NT2/D1 (cell line): ENCODE data around the gene MGAT2.

Source experiments
- DNase-seq: peaks from one replicate; pipeline ENCODE4 v3.0.0-alpha.2; 2011; ENCODE audit warnings: low read depth, low spot score
- H3K27me3 ChIP-seq: 2 replicates; pipeline ENCODE4 v1.6.0; 2011; ENCODE audit warnings: mild to moderate bottlenecking; ENCODE audit not compliant: insufficient read length, insufficient read depth
- H3K36me3 ChIP-seq: 2 replicates; pipeline ENCODE4 v1.6.1; 2011; ENCODE audit warnings: mild to moderate bottlenecking, low read length, mixed read lengths; ENCODE audit not compliant: insufficient read depth, insufficient read length
- H3K4me1 ChIP-seq: 2 replicates; pipeline ENCODE4 v1.5.1; 2011; ENCODE audit not compliant: insufficient read depth, insufficient read length
- H3K4me3 ChIP-seq: 2 replicates; pipeline ENCODE4 v1.5.1; 2011; ENCODE audit warnings: low read depth; ENCODE audit not compliant: insufficient read length
- H3K9ac ChIP-seq: 2 replicates; pipeline ENCODE4 v1.6.0; 2011; ENCODE audit warnings: low read depth; ENCODE audit not compliant: insufficient read length
- H3K9me3 ChIP-seq: 2 replicates; pipeline ENCODE4 v1.5.1; 2011; ENCODE audit warnings: mild to moderate bottlenecking, low read length; ENCODE audit not compliant: insufficient read depth
- SUZ12 ChIP-seq: IDR thresholded peaks from 2 replicates; pipeline ENCODE4 v1.6.1; 2011; ENCODE audit not compliant: insufficient read length, insufficient read depth; ENCODE audit errors: extremely low read depth
- YY1 ChIP-seq: IDR thresholded peaks from 2 replicates; pipeline ENCODE4 v1.6.1; 2011; ENCODE audit not compliant: insufficient read length, insufficient read depth
- ZNF274 ChIP-seq: IDR thresholded peaks from 2 replicates; pipeline ENCODE4 v1.6.1; 2011; ENCODE audit warnings: mild to moderate bottlenecking, low read depth, low read length

The MGAT2 gene

GRCh38 chr14:49594347-49595091, 26.1 kb upstream of the MGAT2 start:
- TF ChIP-seq SUZ12 (no peak), ZNF274 (no peak), YY1 (no peak)
- no peaks in the 10 kb centered on the region for H3K4me1 ChIP-seq
- H3K36me3 ChIP-seq: no peaks in the 10 kb centered on the region
- H3K4me3 ChIP-seq: no peak overlapping the region
- DNase-seq: no peak
- no peak overlapping the region for H3K9ac ChIP-seq
- H3K9me3 ChIP-seq: no peaks in the 10 kb centered on the region
- H3K27me3 ChIP-seq: no peaks in the 10 kb centered on the region

- peak overlapping the region; percentile 89 for H3K9ac ChIP-seq
- H3K9me3 ChIP-seq: no peaks in the 10 kb centered on the region
- H3K4me3 ChIP-seq: peak overlapping the region; percentile 92
- no peaks in the 10 kb centered on the region for H3K27me3 ChIP-seq
- no peaks in the 10 kb centered on the region for H3K4me1 ChIP-seq
- TF ChIP-seq YY1 (no peak), SUZ12 (no peak), ZNF274 (no peak)
- DNase-seq: no peak
- peaks cover 17% of the 10 kb centered on the region for H3K36me3 ChIP-seq
Measured at GRCh38 chr14:49598189-49598484, 22.5 kb upstream of the MGAT2 start.

- DNase-seq: peak; percentile 50
- H3K9me3 ChIP-seq: no peaks in the 10 kb centered on the region
- TF ChIP-seq YY1: peak; percentile 67
- no peak for TF ChIP-seq ZNF274
- no peaks in the 10 kb centered on the region for H3K4me1 ChIP-seq
- peak within 1 kb of the TSS; percentile 89 for H3K9ac ChIP-seq
- H3K27me3 ChIP-seq: no peaks in the 10 kb centered on the region
- H3K4me3 ChIP-seq: peak within 1 kb of the TSS; percentile 92
- H3K36me3 ChIP-seq: peaks cover 19% of the 10 kb centered on the region
Measured at GRCh38 chr14:49598485-49599300, 21.9 kb upstream of the MGAT2 start, which contains the start of gene LRR1. TSS of gene LRR1 (plus strand) at chr14:49598940. CDS start at chr14:49599021, 81 bp downstream.

- TF ChIP-seq YY1: no peak
- no peak for TF ChIP-seq ZNF274
- no peak for TF ChIP-seq SUZ12
- Histone ChIP-seq H3K4me3 (no peak overlapping the region), H3K27me3 (no peaks in the 10 kb centered on the region), H3K9me3 (no peaks in the 10 kb centered on the region), H3K9ac (no peak overlapping the region), H3K4me1 (no peaks in the 10 kb centered on the region), H3K36me3 (peaks cover 44% of the 10 kb centered on the region)
- DNase-seq: no peak
Measured at GRCh38 chr14:49607583-49607982, 13.0 kb upstream of the MGAT2 start.

GRCh38 chr14:49612251-49612650, 8.3 kb upstream of the MGAT2 start:
- Histone ChIP-seq H3K4me1 (no peaks in the 10 kb centered on the region), H3K9me3 (no peaks in the 10 kb centered on the region), H3K9ac (no peak overlapping the region), H3K4me3 (no peak overlapping the region), H3K36me3 (peaks cover 29% of the 10 kb centered on the region), H3K27me3 (no peaks in the 10 kb centered on the region)
- TF ChIP-seq SUZ12 (no peak), YY1 (no peak), ZNF274 (no peak)
- DNase-seq: no peak

GRCh38 chr14:49612671-49613070, 7.9 kb upstream of the MGAT2 start:
- Histone ChIP-seq H3K36me3 (peaks cover 30% of the 10 kb centered on the region), H3K27me3 (no peaks in the 10 kb centered on the region), H3K4me1 (no peaks in the 10 kb centered on the region), H3K4me3 (no peak overlapping the region), H3K9ac (no peak overlapping the region), H3K9me3 (no peaks in the 10 kb centered on the region)
- TF ChIP-seq SUZ12: no peak
- TF ChIP-seq YY1: no peak
- no peak for TF ChIP-seq ZNF274
- DNase-seq: no peak

- Histone ChIP-seq H3K4me3 (no peak overlapping the region), H3K36me3 (peaks cover 36% of the 10 kb centered on the region), H3K9ac (no peak overlapping the region), H3K27me3 (no peaks in the 10 kb centered on the region), H3K9me3 (no peaks in the 10 kb centered on the region), H3K4me1 (no peaks in the 10 kb centered on the region)
- DNase-seq: no peak
- TF ChIP-seq ZNF274: no peak
- TF ChIP-seq YY1: no peak
- TF ChIP-seq SUZ12: no peak
Measured at GRCh38 chr14:49614196-49614595, 6.4 kb upstream of the MGAT2 start.
